ENCODE measurements around the gene TCF12.

- no peak for TF ChIP-seq ZBTB7A (IDR thresholded peaks at IDR 0.05; ENCODE audit: low read depth)
- TF ChIP-seq CREB1 (IDR thresholded peaks at IDR 0.05; ENCODE audit: low read depth), result no peak
- no peak for TF ChIP-seq MAX (IDR thresholded peaks at IDR 0.05)
- TF ChIP-seq TCF12 (IDR thresholded peaks at IDR 0.05; ENCODE audit: low read depth), result no peak
- no peak for TF ChIP-seq EP300 (IDR thresholded peaks at IDR 0.05; ENCODE audit: borderline replicate concordance)
- no peak for TF ChIP-seq YY1 (IDR thresholded peaks at IDR 0.05; ENCODE audit: low read depth)
- TF ChIP-seq TAF1 (IDR thresholded peaks at IDR 0.05; ENCODE audit: low read depth), result no peak
- TF ChIP-seq REST (IDR thresholded peaks at IDR 0.05; ENCODE audit: low read depth), result no peak
Measured at GRCh38 chr15:57314221-57314620, 395.8 kb downstream of the TCF12 start.
